K562 (cell line): ENCODE results near the gene METAP1D. TPM values are rescaled to one million over a fixed set of nuclear protein-coding genes. Genes with fewer than 3 reads are reported as not detected.

Source experiments
- LEF1 ChIP-seq: fragments of 450-650 bp; IDR thresholded peaks from 2 replicates; pipeline ENCODE4 v1.6.1; 2016; ENCODE audit warnings: mild to moderate bottlenecking
- NCOA6 ChIP-seq: fragments of 450-650 bp; IDR thresholded peaks from 2 replicates; pipeline ENCODE4 v1.6.1; 2017; ENCODE audit warnings: mild to moderate bottlenecking
- NR2F6 ChIP-seq: fragments of 450-650 bp; formaldehyde crosslinking; IDR thresholded peaks from 2 replicates; pipeline ENCODE4 v1.4.0; 2020; ENCODE audit warnings: mild to moderate bottlenecking
- RBM14 ChIP-seq: fragments of 200-400 bp; formaldehyde crosslinking; IDR thresholded peaks from 2 replicates; pipeline ENCODE4 v1.6.1; 2018; ENCODE audit warnings: low read depth, mild to moderate bottlenecking, low read length, moderate library complexity, borderline replicate concordance; ENCODE audit not compliant: insufficient read depth
- RFX1 ChIP-seq: fragments of 450-650 bp; IDR thresholded peaks from 2 replicates; pipeline ENCODE4 v1.6.1; 2016; ENCODE audit warnings: mild to moderate bottlenecking, moderate library complexity
- SRSF9 ChIP-seq: fragments of 200-400 bp; formaldehyde crosslinking; IDR thresholded peaks from 2 replicates; pipeline ENCODE4 v1.6.1; 2017; ENCODE audit warnings: low read depth, low read length, borderline replicate concordance
- TSC22D4 ChIP-seq: fragments of 450-650 bp; IDR thresholded peaks from 2 replicates; pipeline ENCODE4 v1.6.1; 2016; ENCODE audit warnings: missing genetic modification characterization, missing biosample characterization, control low read depth
- ZBTB34 ChIP-seq: fragments of 250-450 bp; sonication (Bioruptor Pico); IDR thresholded peaks from 2 replicates; pipeline ENCODE4 v1.8.0; 2021; ENCODE audit warnings: mild to moderate bottlenecking, moderate library complexity
- polyA plus RNA-seq, 8 experiments: library from polyadenylated mRNA; depleted of rRNA in 4 of 8; stranded (reverse) in 5 of 8; unstranded in 3 of 8; fragments of >200 nt; fragmentation: Nextera tagmentation in 2 of 8; fragmentation: Illumina TruSeq in 1 of 8; extraction: Ambion mirVana in 2 of 8; extraction: Trizol in 1 of 8; gene quantifications; 2 replicates each; pipeline versions ENCODE4 v1.2.1 to v1.2.3, GENCODE V29; 2011 to 2014; ENCODE audit warnings: inconsistent platforms in 1 of 8, missing spikeins in 1 of 8
- total RNA-seq, 7 experiments: library from RNA; depleted of rRNA in 6 of 7; stranded (reverse); fragments of >200 nt in 6 of 7; fragmentation: Illumina TruSeq in 2 of 7; extraction: Trizol in 2 of 7; gene quantifications; 2 replicates each; pipeline versions ENCODE4 v1.2.1 to v1.2.3, GENCODE V29; 2011 to 2021; ENCODE audit warnings: low replicate concordance in 1 of 7
- TF ChIP-seq, protein P1 (sequence below): fragments of 200-600 bp; sonication (generic); IDR thresholded peaks from one replicate; pipeline ENCODE4 v1.6.1; 2012; ENCODE audit warnings: mild to moderate bottlenecking, low read depth, low read length, inconsistent platforms
- TF ChIP-seq, protein P2 (sequence below): sonication (generic); formaldehyde crosslinking; IDR thresholded peaks from 2 replicates; pipeline ENCODE4 v1.8.0; 2023; ENCODE audit warnings: mild to moderate bottlenecking, missing genetic modification reagents

The METAP1D gene
- total and polyA plus RNA-seq, 9 of the 15 experiments (the other 6 are each of a cell fraction or from before 2014, with no cell fraction given) = 8.0 to 23.4 (median 15.7) TPM

DNA sequence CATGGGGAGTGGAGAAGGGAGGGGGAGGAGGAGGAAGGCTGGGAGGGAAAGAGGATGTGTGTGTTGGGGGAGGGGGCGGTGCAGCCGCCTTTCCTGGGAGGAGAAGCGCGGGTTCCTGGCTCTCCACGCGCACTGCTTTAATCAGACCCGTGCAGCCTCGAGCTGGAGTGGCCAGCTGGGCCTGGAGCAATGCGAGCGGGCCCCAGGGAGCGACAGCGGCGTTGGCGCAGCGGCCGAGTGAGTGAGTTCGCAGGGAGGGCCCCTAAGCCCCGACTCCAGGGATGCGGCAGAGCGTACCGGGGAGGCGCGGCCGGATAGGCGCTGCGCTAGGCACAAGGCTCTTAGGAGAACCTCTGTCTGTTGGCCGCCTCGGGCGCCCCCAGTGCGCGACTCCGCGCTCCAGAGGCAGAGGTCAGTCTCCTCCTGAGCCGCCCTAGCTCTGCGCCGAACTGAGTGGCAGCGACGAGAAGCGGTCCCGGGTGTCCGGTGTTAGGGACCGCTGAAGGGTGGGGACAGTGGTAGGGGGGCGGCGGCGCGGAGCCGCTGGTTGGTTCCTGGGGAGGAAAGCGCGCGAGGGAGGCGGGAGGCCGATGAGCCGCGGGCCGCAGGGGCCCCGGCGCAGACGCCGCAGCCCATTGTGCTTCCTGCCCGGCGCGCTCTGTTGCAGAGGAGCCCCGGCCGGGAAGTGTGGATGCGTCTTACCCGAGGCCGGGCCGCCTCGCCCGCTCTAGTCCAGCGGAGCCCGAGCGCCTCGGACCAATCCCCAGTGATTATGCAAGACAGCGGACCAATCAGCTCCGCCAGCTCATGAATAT is 85.1 kb downstream of the METAP1D start (continued):
- TF ChIP-seq, protein P1, sequence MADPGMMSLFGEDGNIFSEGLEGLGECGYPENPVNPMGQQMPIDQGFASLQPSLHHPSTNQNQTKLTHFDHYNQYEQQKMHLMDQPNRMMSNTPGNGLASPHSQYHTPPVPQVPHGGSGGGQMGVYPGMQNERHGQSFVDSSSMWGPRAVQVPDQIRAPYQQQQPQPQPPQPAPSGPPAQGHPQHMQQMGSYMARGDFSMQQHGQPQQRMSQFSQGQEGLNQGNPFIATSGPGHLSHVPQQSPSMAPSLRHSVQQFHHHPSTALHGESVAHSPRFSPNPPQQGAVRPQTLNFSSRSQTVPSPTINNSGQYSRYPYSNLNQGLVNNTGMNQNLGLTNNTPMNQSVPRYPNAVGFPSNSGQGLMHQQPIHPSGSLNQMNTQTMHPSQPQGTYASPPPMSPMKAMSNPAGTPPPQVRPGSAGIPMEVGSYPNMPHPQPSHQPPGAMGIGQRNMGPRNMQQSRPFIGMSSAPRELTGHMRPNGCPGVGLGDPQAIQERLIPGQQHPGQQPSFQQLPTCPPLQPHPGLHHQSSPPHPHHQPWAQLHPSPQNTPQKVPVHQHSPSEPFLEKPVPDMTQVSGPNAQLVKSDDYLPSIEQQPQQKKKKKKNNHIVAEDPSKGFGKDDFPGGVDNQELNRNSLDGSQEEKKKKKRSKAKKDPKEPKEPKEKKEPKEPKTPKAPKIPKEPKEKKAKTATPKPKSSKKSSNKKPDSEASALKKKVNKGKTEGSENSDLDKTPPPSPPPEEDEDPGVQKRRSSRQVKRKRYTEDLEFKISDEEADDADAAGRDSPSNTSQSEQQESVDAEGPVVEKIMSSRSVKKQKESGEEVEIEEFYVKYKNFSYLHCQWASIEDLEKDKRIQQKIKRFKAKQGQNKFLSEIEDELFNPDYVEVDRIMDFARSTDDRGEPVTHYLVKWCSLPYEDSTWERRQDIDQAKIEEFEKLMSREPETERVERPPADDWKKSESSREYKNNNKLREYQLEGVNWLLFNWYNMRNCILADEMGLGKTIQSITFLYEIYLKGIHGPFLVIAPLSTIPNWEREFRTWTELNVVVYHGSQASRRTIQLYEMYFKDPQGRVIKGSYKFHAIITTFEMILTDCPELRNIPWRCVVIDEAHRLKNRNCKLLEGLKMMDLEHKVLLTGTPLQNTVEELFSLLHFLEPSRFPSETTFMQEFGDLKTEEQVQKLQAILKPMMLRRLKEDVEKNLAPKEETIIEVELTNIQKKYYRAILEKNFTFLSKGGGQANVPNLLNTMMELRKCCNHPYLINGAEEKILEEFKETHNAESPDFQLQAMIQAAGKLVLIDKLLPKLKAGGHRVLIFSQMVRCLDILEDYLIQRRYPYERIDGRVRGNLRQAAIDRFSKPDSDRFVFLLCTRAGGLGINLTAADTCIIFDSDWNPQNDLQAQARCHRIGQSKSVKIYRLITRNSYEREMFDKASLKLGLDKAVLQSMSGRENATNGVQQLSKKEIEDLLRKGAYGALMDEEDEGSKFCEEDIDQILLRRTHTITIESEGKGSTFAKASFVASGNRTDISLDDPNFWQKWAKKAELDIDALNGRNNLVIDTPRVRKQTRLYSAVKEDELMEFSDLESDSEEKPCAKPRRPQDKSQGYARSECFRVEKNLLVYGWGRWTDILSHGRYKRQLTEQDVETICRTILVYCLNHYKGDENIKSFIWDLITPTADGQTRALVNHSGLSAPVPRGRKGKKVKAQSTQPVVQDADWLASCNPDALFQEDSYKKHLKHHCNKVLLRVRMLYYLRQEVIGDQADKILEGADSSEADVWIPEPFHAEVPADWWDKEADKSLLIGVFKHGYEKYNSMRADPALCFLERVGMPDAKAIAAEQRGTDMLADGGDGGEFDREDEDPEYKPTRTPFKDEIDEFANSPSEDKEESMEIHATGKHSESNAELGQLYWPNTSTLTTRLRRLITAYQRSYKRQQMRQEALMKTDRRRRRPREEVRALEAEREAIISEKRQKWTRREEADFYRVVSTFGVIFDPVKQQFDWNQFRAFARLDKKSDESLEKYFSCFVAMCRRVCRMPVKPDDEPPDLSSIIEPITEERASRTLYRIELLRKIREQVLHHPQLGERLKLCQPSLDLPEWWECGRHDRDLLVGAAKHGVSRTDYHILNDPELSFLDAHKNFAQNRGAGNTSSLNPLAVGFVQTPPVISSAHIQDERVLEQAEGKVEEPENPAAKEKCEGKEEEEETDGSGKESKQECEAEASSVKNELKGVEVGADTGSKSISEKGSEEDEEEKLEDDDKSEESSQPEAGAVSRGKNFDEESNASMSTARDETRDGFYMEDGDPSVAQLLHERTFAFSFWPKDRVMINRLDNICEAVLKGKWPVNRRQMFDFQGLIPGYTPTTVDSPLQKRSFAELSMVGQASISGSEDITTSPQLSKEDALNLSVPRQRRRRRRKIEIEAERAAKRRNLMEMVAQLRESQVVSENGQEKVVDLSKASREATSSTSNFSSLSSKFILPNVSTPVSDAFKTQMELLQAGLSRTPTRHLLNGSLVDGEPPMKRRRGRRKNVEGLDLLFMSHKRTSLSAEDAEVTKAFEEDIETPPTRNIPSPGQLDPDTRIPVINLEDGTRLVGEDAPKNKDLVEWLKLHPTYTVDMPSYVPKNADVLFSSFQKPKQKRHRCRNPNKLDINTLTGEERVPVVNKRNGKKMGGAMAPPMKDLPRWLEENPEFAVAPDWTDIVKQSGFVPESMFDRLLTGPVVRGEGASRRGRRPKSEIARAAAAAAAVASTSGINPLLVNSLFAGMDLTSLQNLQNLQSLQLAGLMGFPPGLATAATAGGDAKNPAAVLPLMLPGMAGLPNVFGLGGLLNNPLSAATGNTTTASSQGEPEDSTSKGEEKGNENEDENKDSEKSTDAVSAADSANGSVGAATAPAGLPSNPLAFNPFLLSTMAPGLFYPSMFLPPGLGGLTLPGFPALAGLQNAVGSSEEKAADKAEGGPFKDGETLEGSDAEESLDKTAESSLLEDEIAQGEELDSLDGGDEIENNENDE = no peak
- TF ChIP-seq ZBTB34 = no peak
- TF ChIP-seq TSC22D4 (tag) = no peak
- TF ChIP-seq, protein P2, sequence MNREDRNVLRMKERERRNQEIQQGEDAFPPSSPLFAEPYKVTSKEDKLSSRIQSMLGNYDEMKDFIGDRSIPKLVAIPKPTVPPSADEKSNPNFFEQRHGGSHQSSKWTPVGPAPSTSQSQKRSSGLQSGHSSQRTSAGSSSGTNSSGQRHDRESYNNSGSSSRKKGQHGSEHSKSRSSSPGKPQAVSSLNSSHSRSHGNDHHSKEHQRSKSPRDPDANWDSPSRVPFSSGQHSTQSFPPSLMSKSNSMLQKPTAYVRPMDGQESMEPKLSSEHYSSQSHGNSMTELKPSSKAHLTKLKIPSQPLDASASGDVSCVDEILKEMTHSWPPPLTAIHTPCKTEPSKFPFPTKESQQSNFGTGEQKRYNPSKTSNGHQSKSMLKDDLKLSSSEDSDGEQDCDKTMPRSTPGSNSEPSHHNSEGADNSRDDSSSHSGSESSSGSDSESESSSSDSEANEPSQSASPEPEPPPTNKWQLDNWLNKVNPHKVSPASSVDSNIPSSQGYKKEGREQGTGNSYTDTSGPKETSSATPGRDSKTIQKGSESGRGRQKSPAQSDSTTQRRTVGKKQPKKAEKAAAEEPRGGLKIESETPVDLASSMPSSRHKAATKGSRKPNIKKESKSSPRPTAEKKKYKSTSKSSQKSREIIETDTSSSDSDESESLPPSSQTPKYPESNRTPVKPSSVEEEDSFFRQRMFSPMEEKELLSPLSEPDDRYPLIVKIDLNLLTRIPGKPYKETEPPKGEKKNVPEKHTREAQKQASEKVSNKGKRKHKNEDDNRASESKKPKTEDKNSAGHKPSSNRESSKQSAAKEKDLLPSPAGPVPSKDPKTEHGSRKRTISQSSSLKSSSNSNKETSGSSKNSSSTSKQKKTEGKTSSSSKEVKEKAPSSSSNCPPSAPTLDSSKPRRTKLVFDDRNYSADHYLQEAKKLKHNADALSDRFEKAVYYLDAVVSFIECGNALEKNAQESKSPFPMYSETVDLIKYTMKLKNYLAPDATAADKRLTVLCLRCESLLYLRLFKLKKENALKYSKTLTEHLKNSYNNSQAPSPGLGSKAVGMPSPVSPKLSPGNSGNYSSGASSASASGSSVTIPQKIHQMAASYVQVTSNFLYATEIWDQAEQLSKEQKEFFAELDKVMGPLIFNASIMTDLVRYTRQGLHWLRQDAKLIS (CRISPR knock-in tag) = peak; percentile 98
- TF ChIP-seq LEF1 = peak; percentile 54
- no peak for TF ChIP-seq RFX1
- TF ChIP-seq NR2F6 (CRISPR knock-in tag) = no peak
- TF ChIP-seq SRSF9 = no peak
- TF ChIP-seq RBM14 = 0 out of 2 replicates have a peak, but pooled peaks have one; percentile 72
- no peak for TF ChIP-seq NCOA6
